IMR-90 (cell line): Measurements from ENCODE around the gene C2orf80. TPM values are rescaled to one million over a fixed set of nuclear protein-coding genes. Genes with fewer than 3 reads are reported as not detected.

Experiments used
- ATAC-seq: fragments of 200-7000 bp; cut with Tn5 transposase; 2 replicates; pipeline ENCODE4 v1.9.1; 2020; ENCODE audit warnings: low read depth, mild to moderate bottlenecking, moderate library complexity
- BruUV-seq: library from RNA; stranded (reverse); fragments of 400-500 nt; replicated peaks from 2 replicates; lab custom pipeline; 2021; lab: Mats Ljungman, UMichigan
- CTCF ChIA-PET: fragments of 300-600 bp; formaldehyde crosslinking; extraction: SDS; loops from one replicate; lab custom pipeline; 2021; ENCODE audit warnings: antibody characterized with exemption; lab: Yijun Ruan, JAX
- POLR2A ChIA-PET: fragments of 300-600 bp; sonication (Branson Sonifier 250); formaldehyde crosslinking; loops from one replicate; lab custom pipeline; 2022; ENCODE audit warnings: antibody characterized with exemption; ENCODE audit not compliant: unreplicated experiment; lab: Charles Lee
- DNase-seq: peaks from one replicate; pipeline ENCODE4 v3.0.0; 2013
- H2AFZ ChIP-seq: replicated peaks from 2 replicates; pipeline ENCODE3; 2013; ENCODE audit warnings: low read length, mild to moderate bottlenecking; ENCODE audit not compliant: poor library complexity
- H2AK5ac ChIP-seq: 2 replicates; pipeline ENCODE4 v1.6.1; 2013; ENCODE audit warnings: low read depth, low read length, inconsistent platforms
- H2AK9ac ChIP-seq: replicated peaks from 2 replicates; pipeline ENCODE3; 2013; ENCODE audit warnings: mild to moderate bottlenecking, low read depth, low read length, moderate library complexity; ENCODE audit not compliant: poor library complexity
- H2BK120ac ChIP-seq: 2 replicates; pipeline ENCODE4 v1.6.1; 2013; ENCODE audit warnings: low read depth, low read length, inconsistent platforms
- H2BK15ac ChIP-seq: 3 replicates; pipeline ENCODE4 v1.6.1; 2013; ENCODE audit warnings: low read depth, low read length, inconsistent platforms
- H2BK20ac ChIP-seq: 2 replicates; pipeline ENCODE4 v1.6.1; 2013; ENCODE audit warnings: low read depth, mild to moderate bottlenecking, inconsistent platforms, low read length, moderate library complexity
- H2BK5ac ChIP-seq: 2 replicates; pipeline ENCODE4 v1.6.1; 2013; ENCODE audit warnings: mild to moderate bottlenecking, low read depth, low read length, inconsistent platforms; ENCODE audit not compliant: poor library complexity, severe bottlenecking
- H3K14ac ChIP-seq: replicated peaks from 2 replicates; pipeline ENCODE4 v1.6.1; 2013; ENCODE audit warnings: low read depth, low read length, inconsistent platforms
- H3K18ac ChIP-seq: 2 replicates; pipeline ENCODE4 v1.6.1; 2013; ENCODE audit warnings: low read depth, low read length, control low read depth
- H3K23ac ChIP-seq: 2 replicates; pipeline ENCODE4 v1.6.1; 2013; ENCODE audit warnings: low read depth, low read length, inconsistent platforms
- H3K27ac ChIP-seq: 2 replicates; pipeline ENCODE4 v1.5.1; 2013; ENCODE audit warnings: mild to moderate bottlenecking, control low read depth, low read length; ENCODE audit not compliant: insufficient read depth
- H3K27me3 ChIP-seq: 2 replicates; pipeline ENCODE4 v1.6.1; 2013; ENCODE audit warnings: low read length; ENCODE audit not compliant: control insufficient read depth, insufficient read depth
- H3K36me3 ChIP-seq: 2 replicates; pipeline ENCODE4 v1.6.1; 2013; ENCODE audit warnings: low read length, mixed read lengths; ENCODE audit not compliant: control insufficient read depth, insufficient read depth
- H3K4ac ChIP-seq: 2 replicates; pipeline ENCODE4 v1.6.1; 2013; ENCODE audit warnings: low read depth, low read length, inconsistent platforms
- H3K4me1 ChIP-seq: 2 replicates; pipeline ENCODE4 v1.6.1; 2013; ENCODE audit warnings: low read length, mixed read lengths; ENCODE audit not compliant: control insufficient read depth, insufficient read depth
- H3K4me2 ChIP-seq: 2 replicates; pipeline ENCODE4 v1.6.1; 2013; ENCODE audit warnings: low read depth, mild to moderate bottlenecking, control low read depth, low read length, moderate library complexity
- H3K4me3 ChIP-seq: 2 replicates; pipeline ENCODE4 v1.5.1; 2013; ENCODE audit warnings: low read depth, mild to moderate bottlenecking, control low read depth, low read length, moderate library complexity; ENCODE audit not compliant: insufficient read depth
- H3K56ac ChIP-seq: 2 replicates; pipeline ENCODE4 v1.6.1; 2013; ENCODE audit warnings: low read length, inconsistent platforms; ENCODE audit not compliant: insufficient read depth; ENCODE audit errors: extremely low read depth
- H3K79me1 ChIP-seq, 2 experiments: 2 replicates each; pipeline ENCODE4 v1.6.1; 2013; ENCODE audit warnings: low read length in 2 of 2, inconsistent platforms in 1 of 2, low read depth in 1 of 2
- H3K9ac ChIP-seq: 2 replicates; pipeline ENCODE4 v1.6.1; 2013; ENCODE audit warnings: low read depth, low read length, control low read depth
- H3K9me1 ChIP-seq: 2 replicates; pipeline ENCODE4 v1.6.1; 2013; ENCODE audit warnings: low read length, inconsistent platforms; ENCODE audit not compliant: insufficient read depth
- H3K9me3 ChIP-seq: 2 replicates; pipeline ENCODE4 v1.6.1; 2013; ENCODE audit warnings: low read length; ENCODE audit not compliant: control insufficient read depth, insufficient read depth
- H4K20me1 ChIP-seq: 2 replicates; pipeline ENCODE4 v1.6.1; 2013; ENCODE audit warnings: low read length, inconsistent platforms; ENCODE audit not compliant: insufficient read depth
- H4K5ac ChIP-seq: 2 replicates; pipeline ENCODE4 v1.6.1; 2013; ENCODE audit warnings: mild to moderate bottlenecking, low read depth, low read length, control low read depth
- H4K8ac ChIP-seq, 2 experiments: 2 replicates each; pipeline ENCODE4 v1.6.1; 2013; ENCODE audit warnings: low read depth in 2 of 2, low read length in 2 of 2, control low read depth in 1 of 2, inconsistent platforms in 1 of 2
- H4K91ac ChIP-seq: 2 replicates; pipeline ENCODE4 v1.6.1; 2013; ENCODE audit warnings: low read depth, low read length, inconsistent platforms; ENCODE audit not compliant: insufficient read depth
- BHLHE40 ChIP-seq: fragments of 150-350 bp; IDR thresholded peaks from 2 replicates; pipeline ENCODE4 v1.6.1; 2016; ENCODE audit warnings: mild to moderate bottlenecking, low read depth, low read length
- CEBPB ChIP-seq: IDR thresholded peaks from 2 replicates; pipeline ENCODE4 v1.6.1; 2012; ENCODE audit warnings: low read depth, low read length, improper control_type of control experiment
- CHD1 ChIP-seq: IDR thresholded peaks from 2 replicates; pipeline ENCODE4 v1.6.1; 2012; ENCODE audit warnings: low read depth, low read length, improper control_type of control experiment
- MAFK ChIP-seq: IDR thresholded peaks from 2 replicates; pipeline ENCODE4 v1.6.1; 2012; ENCODE audit warnings: low read depth, low read length, improper control_type of control experiment
- MAZ ChIP-seq: IDR thresholded peaks from 2 replicates; pipeline ENCODE4 v1.6.1; 2012; ENCODE audit warnings: low read depth, mild to moderate bottlenecking, low read length, improper control_type of control experiment, moderate library complexity, borderline replicate concordance
- MXI1 ChIP-seq: IDR thresholded peaks from 2 replicates; pipeline ENCODE4 v1.6.1; 2012; ENCODE audit warnings: low read depth, mild to moderate bottlenecking, low read length, moderate library complexity, borderline replicate concordance
- NFE2L2 ChIP-seq: fragments of 150-350 bp; IDR thresholded peaks from 2 replicates; pipeline ENCODE4 v1.6.1; 2016; ENCODE audit warnings: low read depth, mild to moderate bottlenecking, low read length
- POLR2A ChIP-seq: IDR thresholded peaks from 2 replicates; pipeline ENCODE4 v1.6.1; 2012; ENCODE audit warnings: mild to moderate bottlenecking, low read depth, low read length
- RAD21 ChIP-seq: IDR thresholded peaks from 2 replicates; pipeline ENCODE4 v1.6.1; 2012; ENCODE audit warnings: low read length, improper control_type of control experiment
- RCOR1 ChIP-seq: IDR thresholded peaks from 2 replicates; pipeline ENCODE4 v1.6.1; 2012; ENCODE audit warnings: mild to moderate bottlenecking, low read length, improper control_type of control experiment; ENCODE audit not compliant: insufficient replicate concordance
- RFX5 ChIP-seq: IDR thresholded peaks from 2 replicates; pipeline ENCODE4 v1.8.0; 2012; ENCODE audit warnings: low read depth, mild to moderate bottlenecking, low read length, moderate library complexity
- SMC3 ChIP-seq: fragments of 150-350 bp; IDR thresholded peaks from 2 replicates; pipeline ENCODE4 v1.6.1; 2016; ENCODE audit warnings: low read depth, mild to moderate bottlenecking, antibody characterized with exemption, low read length, moderate library complexity
- WGBS, 2 experiments: methylation state at CpG; one replicate each; pipeline versions ENCODE4 v1.1.5 to v1.1.7; 2013; ENCODE audit warnings: missing lambda C conversion rate in 2 of 2; ENCODE audit not compliant: insufficient read length in 1 of 2; ENCODE audit errors: extremely low coverage in 2 of 2; 5-methylcytosine and 5-hydroxymethylcytosine counted together
- dilution Hi-C: fragments of 300-500 bp; cut with HindIII; formaldehyde crosslinking; loops from one replicate; pipeline ENCODE4 v1.14.3; 2018; ENCODE audit warnings: low sequenced_read_pairs; ENCODE audit not compliant: unreplicated experiment
- in situ Hi-C: fragments of 300-500 bp; cut with MboI; formaldehyde crosslinking; loops from 3 replicates; pipeline ENCODE4 v1.14.3; 2019; ENCODE audit warnings: low sequenced_read_pairs, inconsistent platforms, mixed read lengths
- intact Hi-C: fragments of 100-400 bp; cut with micrococcal nuclease; formaldehyde crosslinking; loops from 2 replicates; pipeline ENCODE4 v1.10.0; 2022
- polyA plus RNA-seq, 3 experiments: library from polyadenylated mRNA; depleted of rRNA; stranded (reverse); fragments of >200 nt; gene quantifications; 2 replicates each; pipeline ENCODE4 v1.2.3, GENCODE V29; 2012; ENCODE audit warnings: low replicate concordance in 1 of 3
- total RNA-seq: library from RNA; depleted of rRNA; stranded (reverse); fragments of >200 nt; gene quantifications from 2 replicates; pipeline ENCODE4 v1.2.3, GENCODE V29; 2012
- TF ChIP-seq, protein P1 (sequence below): conservative IDR thresholded peaks from 2 replicates; pipeline ENCODE4 v1.5.1; 2012; ENCODE audit warnings: mild to moderate bottlenecking, low read depth, low read length, improper control_type of control experiment
- TF ChIP-seq, protein P2 (sequence below): fragments of 150-350 bp; IDR thresholded peaks from 2 replicates; pipeline ENCODE4 v1.6.1; 2016; ENCODE audit warnings: low read depth, mild to moderate bottlenecking, low read length, moderate library complexity, borderline replicate concordance

Gene C2orf80
- total and polyA plus RNA-seq, 2 of the 4 experiments (the other 2 are of a cell fraction) = not detected

DNA sequence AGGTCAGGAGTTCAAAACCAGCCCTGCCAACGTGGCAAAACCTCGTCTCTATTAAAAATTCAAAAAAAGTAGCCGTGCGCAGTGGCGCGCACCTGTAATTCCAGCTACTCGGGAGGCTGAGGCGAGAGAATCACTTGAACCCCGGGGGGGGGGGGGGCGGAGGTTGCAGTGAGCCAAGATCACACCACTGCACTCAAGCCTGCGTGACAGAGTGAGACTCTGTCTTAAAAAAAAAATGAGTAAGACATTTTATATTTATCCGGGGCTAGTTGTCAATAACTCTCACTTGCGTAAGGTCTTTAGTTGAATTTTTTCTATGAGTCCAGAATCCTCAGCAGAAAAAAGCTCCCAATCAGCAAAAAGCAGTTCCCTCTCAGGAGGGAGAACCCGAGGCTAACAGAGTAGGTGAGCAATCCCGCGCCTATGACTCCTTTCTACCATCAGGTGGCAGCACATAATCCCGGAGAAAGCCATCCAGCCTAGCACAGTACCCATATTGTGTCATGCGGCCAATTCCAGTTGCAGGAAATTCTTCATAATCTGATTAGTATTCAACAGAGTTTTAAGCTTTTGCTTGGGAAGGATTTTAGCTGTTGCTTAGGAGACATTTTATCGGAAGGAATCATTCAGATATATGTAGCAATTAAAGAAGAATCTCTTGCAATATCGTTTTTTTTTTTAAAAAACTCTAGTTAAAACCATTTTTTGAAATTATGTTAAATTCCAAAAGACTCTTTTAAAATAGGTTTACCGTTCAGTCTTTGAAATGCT, 14.6 kb downstream of the C2orf80 start (continued):
- TF ChIP-seq NFE2L2 = no peak

- H3K4me1 ChIP-seq = no peaks in the 10 kb centered on the region
- no peak overlapping the region for H2AFZ ChIP-seq
- dilution Hi-C loops = no loop called here
- intact Hi-C loops = loop anchor here (10.0 kb wide), 1 partner anchor 181 kb away; no protein-coding TSS in a partner anchor
- in situ Hi-C loops = no loop called here
- no peak overlapping the region for H2BK20ac ChIP-seq
- H4K8ac ChIP-seq = no peak overlapping the region
- no peak for ATAC-seq
- ChIA-PET POLR2A (no interaction called here), CTCF (interaction anchor here (1.0 kb wide), 1 partner anchor 25 kb away, joined by 5 read pairs; no protein-coding TSS in a partner anchor)
- H3K9ac ChIP-seq = no peak overlapping the region
- no peaks in the 10 kb centered on the region for H3K36me3 ChIP-seq
- no peaks in the 10 kb centered on the region for H4K20me1 ChIP-seq
- TF ChIP-seq SMC3 (no peak), BHLHE40 (no peak), CEBPB (no peak), NFE2L2 (no peak), MXI1 (no peak), RFX5 (no peak), POLR2A (no peak), CHD1 (no peak), RCOR1 (no peak), MAZ (no peak), RAD21 (no peak), MAFK (no peak)
- TF ChIP-seq, protein P1, sequence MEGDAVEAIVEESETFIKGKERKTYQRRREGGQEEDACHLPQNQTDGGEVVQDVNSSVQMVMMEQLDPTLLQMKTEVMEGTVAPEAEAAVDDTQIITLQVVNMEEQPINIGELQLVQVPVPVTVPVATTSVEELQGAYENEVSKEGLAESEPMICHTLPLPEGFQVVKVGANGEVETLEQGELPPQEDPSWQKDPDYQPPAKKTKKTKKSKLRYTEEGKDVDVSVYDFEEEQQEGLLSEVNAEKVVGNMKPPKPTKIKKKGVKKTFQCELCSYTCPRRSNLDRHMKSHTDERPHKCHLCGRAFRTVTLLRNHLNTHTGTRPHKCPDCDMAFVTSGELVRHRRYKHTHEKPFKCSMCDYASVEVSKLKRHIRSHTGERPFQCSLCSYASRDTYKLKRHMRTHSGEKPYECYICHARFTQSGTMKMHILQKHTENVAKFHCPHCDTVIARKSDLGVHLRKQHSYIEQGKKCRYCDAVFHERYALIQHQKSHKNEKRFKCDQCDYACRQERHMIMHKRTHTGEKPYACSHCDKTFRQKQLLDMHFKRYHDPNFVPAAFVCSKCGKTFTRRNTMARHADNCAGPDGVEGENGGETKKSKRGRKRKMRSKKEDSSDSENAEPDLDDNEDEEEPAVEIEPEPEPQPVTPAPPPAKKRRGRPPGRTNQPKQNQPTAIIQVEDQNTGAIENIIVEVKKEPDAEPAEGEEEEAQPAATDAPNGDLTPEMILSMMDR = no peak
- TF ChIP-seq, protein P2, sequence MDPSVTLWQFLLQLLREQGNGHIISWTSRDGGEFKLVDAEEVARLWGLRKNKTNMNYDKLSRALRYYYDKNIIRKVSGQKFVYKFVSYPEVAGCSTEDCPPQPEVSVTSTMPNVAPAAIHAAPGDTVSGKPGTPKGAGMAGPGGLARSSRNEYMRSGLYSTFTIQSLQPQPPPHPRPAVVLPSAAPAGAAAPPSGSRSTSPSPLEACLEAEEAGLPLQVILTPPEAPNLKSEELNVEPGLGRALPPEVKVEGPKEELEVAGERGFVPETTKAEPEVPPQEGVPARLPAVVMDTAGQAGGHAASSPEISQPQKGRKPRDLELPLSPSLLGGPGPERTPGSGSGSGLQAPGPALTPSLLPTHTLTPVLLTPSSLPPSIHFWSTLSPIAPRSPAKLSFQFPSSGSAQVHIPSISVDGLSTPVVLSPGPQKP = no peak
- H3K23ac ChIP-seq = no peak overlapping the region
- H3K14ac ChIP-seq = no peak overlapping the region
- H3K56ac ChIP-seq = no peak overlapping the region
- no peaks in the 10 kb centered on the region for H3K79me1 ChIP-seq
- H2AK9ac ChIP-seq = no peak overlapping the region
- no peak overlapping the region for H2BK15ac ChIP-seq
- DNase-seq = no peak
- H4K5ac ChIP-seq = no peak overlapping the region
- no peaks in the 10 kb centered on the region; the same call in 1 of the 2 replicates for H3K27me3 ChIP-seq
- no peak overlapping the region for H3K4me3 ChIP-seq
- no peak overlapping the region for H2BK5ac ChIP-seq
- H3K4me2 ChIP-seq = no peak overlapping the region
- no peaks in the 10 kb centered on the region for H3K9me3 ChIP-seq
- BruUV-seq = no TSS peak
- no peak overlapping the region for H2AK5ac ChIP-seq
- no peaks in the 10 kb centered on the region for H3K9me1 ChIP-seq
- H3K4ac ChIP-seq = no peak overlapping the region
- no peak overlapping the region for H4K91ac ChIP-seq
- no peak overlapping the region for H3K27ac ChIP-seq
- H2BK120ac ChIP-seq = no peak overlapping the region
- no peak overlapping the region for H3K18ac ChIP-seq
- 100% methylated on average over 2 of the region's 9 CpGs; no CpG with 5 or more reads in 1 of the 2 experiments for WGBS, 2 experiments
Measured at GRCh38 chr2:208174144-208174543, 15.7 kb downstream of the C2orf80 start.
